ENCODE data around the gene P2RX5. TPM values are rescaled to one million over a fixed set of nuclear protein-coding genes. Genes with fewer than 3 reads are reported as not detected.

Gene P2RX5
- total and polyA plus RNA-seq, 2 experiments from 2014 or later = 7.5 to 13.6 TPM

GRCh38 chr17:3663102-3664011 is 32.6 kb downstream of the P2RX5 start:
- Mint-ChIP-seq H3K4me3 (no peak overlapping the region), H3K4me1 (peaks cover 17% of the 10 kb centered on the region), H3K27ac (no peak overlapping the region), H3K36me3 (ENCODE audit: low read depth) (peaks cover 13% of the 10 kb centered on the region), H3K27me3 (ENCODE audit: insufficient read depth, low read depth, poor library complexity) (peaks cover 20% of the 10 kb centered on the region), H3K9me3 (no peaks in the 10 kb centered on the region)
- Histone ChIP-seq H3K79me2 (replicated peaks; ENCODE audit: insufficient read depth) (peaks cover 19% of the 10 kb centered on the region), H3K9me2 (ENCODE audit: insufficient read depth) (no peaks in the 10 kb centered on the region), H3K4me3 (no peak overlapping the region), H3K27ac (ENCODE audit: low read depth) (no peak overlapping the region), H2AFZ (no peak overlapping the region), H4K20me1 (replicated peaks; ENCODE audit: insufficient read depth) (peaks cover 5% of the 10 kb centered on the region), H3K4me2 (no peak overlapping the region), H3K36me3 (ENCODE audit: insufficient read depth) (0 out of 2 replicates have a peak, but pooled peaks cover 3% of the 10 kb centered on the region), H3K27me3 (ENCODE audit: insufficient read depth) (no peaks in the 10 kb centered on the region), H3F3A (replicated peaks; ENCODE audit: low read depth) (peaks cover 15% of the 10 kb centered on the region; the same call in 1 of the 2 replicates), H3K4me1 (ENCODE audit: insufficient read depth) (peaks cover 4% of the 10 kb centered on the region; the same call in 1 of the 2 replicates)
- no peak for DNase-seq (ENCODE audit: low spot score)
- TF ChIP-seq NANOG (IDR thresholded peaks at IDR 0.05; ENCODE audit: borderline replicate concordance) = no peak
- no peak for TF ChIP-seq CTCF (conservative IDR thresholded peaks at IDR 0.05; ENCODE audit: low read depth in 2 of 2)
- no peak for ATAC-seq

- H3K27ac Mint-ChIP-seq = no peak overlapping the region
- Histone ChIP-seq H3K4me2 (no peak overlapping the region), H3K4me1 (ENCODE audit: insufficient read depth) (no peaks in the 10 kb centered on the region), H3K36me3 (ENCODE audit: insufficient read depth) (0 out of 2 replicates have a peak, but pooled peaks cover 3% of the 10 kb centered on the region), H3F3A (replicated peaks; ENCODE audit: low read depth) (0 out of 2 replicates have a peak, but pooled peaks cover 4% of the 10 kb centered on the region), H3K9me2 (ENCODE audit: insufficient read depth) (no peaks in the 10 kb centered on the region), H3K27me3 (ENCODE audit: insufficient read depth) (no peaks in the 10 kb centered on the region), H4K20me1 (replicated peaks; ENCODE audit: insufficient read depth) (no peaks in the 10 kb centered on the region), H2AFZ (no peak overlapping the region), H3K27ac (ENCODE audit: low read depth) (no peak overlapping the region), H3K4me3 (no peak overlapping the region), H3K79me2 (replicated peaks; ENCODE audit: insufficient read depth) (no peaks in the 10 kb centered on the region)
- peaks cover 13% of the 10 kb centered on the region; the same call in 2 of the 3 replicates for H3K4me1 Mint-ChIP-seq
- H3K36me3 Mint-ChIP-seq (ENCODE audit: low read depth) = peaks cover 11% of the 10 kb centered on the region; the same call in 2 of the 3 replicates
- no peak for DNase-seq (ENCODE audit: low spot score)
- no peaks in the 10 kb centered on the region for H3K9me3 Mint-ChIP-seq
- peaks cover 8% of the 10 kb centered on the region for H3K27me3 Mint-ChIP-seq (ENCODE audit: insufficient read depth, low read depth, poor library complexity)
- no peak overlapping the region for H3K4me3 Mint-ChIP-seq
- ATAC-seq = no peak
- TF ChIP-seq REST (IDR thresholded peaks at IDR 0.05; ENCODE audit: unreplicated experiment) = no peak
- TF ChIP-seq JUNB (IDR thresholded peaks at IDR 0.05; ENCODE audit: unreplicated experiment) = no peak
- no peak for TF ChIP-seq CTCF (conservative IDR thresholded peaks at IDR 0.05; ENCODE audit: low read depth in 2 of 2)
- no peak for TF ChIP-seq EZH2phosphoT487 (IDR thresholded peaks at IDR 0.05; ENCODE audit: unreplicated experiment)
- no peak for TF ChIP-seq NANOG (IDR thresholded peaks at IDR 0.05; ENCODE audit: borderline replicate concordance)
- TF ChIP-seq CREB1 (CRISPR knock-in tag; IDR thresholded peaks at IDR 0.05; ENCODE audit: low read depth) = no peak
- TF ChIP-seq STAT1 (IDR thresholded peaks at IDR 0.05; ENCODE audit: unreplicated experiment) = no peak
- no peak for TF ChIP-seq ETS1 (IDR thresholded peaks at IDR 0.05)
Observed at GRCh38 chr17:3660311-3660891, 35.6 kb downstream of the P2RX5 start.

Data from GM23338 (cell line).